A549 (cell line): ENCODE results near the gene PDCD10. TPM values are rescaled to one million over a fixed set of nuclear protein-coding genes. Genes with fewer than 3 reads are reported as not detected.

Source experiments
- ATAC-seq, 2 experiments: fragments of 200-7000 bp in 1 of 2; fragments of >200 bp in 1 of 2; cut with Nextera tagmentation in 1 of 2; cut with Tn5 transposase in 1 of 2; 3 replicates each; pipeline versions ENCODE4 v1.8.0 to v1.9.1; 2018 to 2020; ENCODE audit warnings: mild to moderate bottlenecking in 1 of 2, moderate library complexity in 1 of 2
- CTCF ChIA-PET: fragments of 300-600 bp; sonication (Branson Sonifier 250); formaldehyde crosslinking; extraction: SDS; loops from one replicate; lab custom pipeline; 2021; ENCODE audit warnings: antibody characterized with exemption, inconsistent platforms; lab: Yijun Ruan, JAX
- POLR2A ChIA-PET: fragments of 350-600 bp; formaldehyde crosslinking; extraction: SDS; loops from one replicate; lab custom pipeline; 2021; ENCODE audit warnings: antibody characterized with exemption, inconsistent platforms; lab: Yijun Ruan, JAX
- DNase-seq, 2 experiments: peaks; one replicate each; pipeline versions ENCODE4 v3.0.0 to v3.0.0-alpha.2; 2011 to 2016; ENCODE audit warnings: low read depth in 1 of 2, low spot score in 1 of 2
- FAIRE-seq: peaks from 2 replicates; lab custom pipeline; 2011; peaks lifted over from hg19 to GRCh38; lab: Jason Lieb, UNC
- H3K27ac ChIP-seq, 2 experiments: fragments of >200 bp; sonication (Bioruptor Twin); formaldehyde crosslinking; 3 replicates each; pipeline ENCODE4 v1.5.1; 2016 to 2017
- H3K4me1 ChIP-seq: fragments of >200 bp; sonication (Bioruptor Twin); formaldehyde crosslinking; 3 replicates; pipeline ENCODE4 v1.6.1; 2016
- H3K4me2 ChIP-seq: fragments of >200 bp; sonication (Bioruptor Twin); formaldehyde crosslinking; 3 replicates; pipeline ENCODE4 v1.6.1; 2016
- H3K4me3 ChIP-seq: fragments of >200 bp; sonication (Bioruptor Twin); formaldehyde crosslinking; 3 replicates; pipeline ENCODE4 v1.5.1; 2016
- H3K9me3 ChIP-seq: fragments of >200 bp; sonication (Bioruptor Twin); formaldehyde crosslinking; 3 replicates; pipeline ENCODE4 v1.6.1; 2016
- BCL3 ChIP-seq: fragments of >200 bp; sonication (Bioruptor Twin); formaldehyde crosslinking; IDR thresholded peaks from 3 replicates; pipeline ENCODE4 v1.6.1; 2016
- BHLHE40 ChIP-seq: IDR thresholded peaks from 2 replicates; pipeline ENCODE4 v1.6.1; 2012; ENCODE audit warnings: low read depth, low read length, inconsistent platforms
- CTCF ChIP-seq: fragments of >200 bp; sonication (Bioruptor Twin); formaldehyde crosslinking; IDR thresholded peaks from 3 replicates; pipeline ENCODE4 v1.5.1; 2016
- EP300 ChIP-seq, 2 experiments: fragments of >200 bp; sonication (Bioruptor Twin); formaldehyde crosslinking; IDR thresholded peaks; 2 replicates in 1 of 2; 3 replicates in 1 of 2; pipeline ENCODE4 v1.6.1; 2016 to 2017
- FOSL2 ChIP-seq, 2 experiments: fragments of 450-650 bp in 1 of 2; fragments of >200 bp in 1 of 2; sonication (Bioruptor Twin) in 1 of 2; formaldehyde crosslinking; IDR thresholded peaks; 2 replicates each; pipeline versions ENCODE4 v1.5.0 to v1.6.1; 2016 to 2020; ENCODE audit warnings: mild to moderate bottlenecking in 1 of 2, moderate library complexity in 1 of 2
- HDAC2 ChIP-seq: fragments of 200-600 bp; sonication (generic); IDR thresholded peaks from 2 replicates; pipeline ENCODE4 v1.6.1; 2016
- HOXA7 ChIP-seq: fragments of 250-450 bp; sonication (Bioruptor Pico); IDR thresholded peaks from 2 replicates; pipeline ENCODE4 v1.5.0; 2020; ENCODE audit warnings: mild to moderate bottlenecking, moderate library complexity
- HOXB13 ChIP-seq: fragments of 250-450 bp; sonication (Bioruptor Pico); IDR thresholded peaks from 2 replicates; pipeline ENCODE4 v1.5.0; 2020; ENCODE audit warnings: low read depth, mild to moderate bottlenecking, moderate library complexity
- JUN ChIP-seq, 2 experiments: fragments of >200 bp; sonication (Bioruptor Twin); formaldehyde crosslinking; IDR thresholded peaks; 2 replicates in 1 of 2; 3 replicates in 1 of 2; pipeline ENCODE4 v1.6.1; 2016 to 2017
- KDM5A ChIP-seq: fragments of 200-600 bp; sonication (generic); IDR thresholded peaks from 2 replicates; pipeline ENCODE4 v1.6.1; 2016; ENCODE audit warnings: antibody characterized with exemption, mild to moderate bottlenecking
- MAFK ChIP-seq: fragments of 450-650 bp; IDR thresholded peaks from 2 replicates; pipeline ENCODE4 v1.6.1; 2014; ENCODE audit not compliant: partially characterized antibody
- MAZ ChIP-seq: fragments of 150-350 bp; IDR thresholded peaks from 2 replicates; pipeline ENCODE4 v1.6.1; 2014; ENCODE audit warnings: antibody characterized with exemption, low read depth, low read length, borderline replicate concordance
- MYC ChIP-seq: IDR thresholded peaks from 2 replicates; pipeline ENCODE4 v1.6.1; 2012; ENCODE audit warnings: mild to moderate bottlenecking, inconsistent platforms, low read length, improper control_type of control experiment, borderline replicate concordance
- NFE2L2 ChIP-seq: fragments of 150-350 bp; conservative IDR thresholded peaks from 2 replicates; pipeline ENCODE4 v1.6.1; 2014; ENCODE audit warnings: low read length
- NPAS2 ChIP-seq: fragments of 250-450 bp; sonication (Bioruptor Pico); IDR thresholded peaks from 2 replicates; pipeline ENCODE4 v1.8.0; 2022; ENCODE audit warnings: mild to moderate bottlenecking, moderate library complexity, borderline replicate concordance
- PBX3 ChIP-seq: IDR thresholded peaks from 2 replicates; pipeline ENCODE4 v1.6.1; 2012
- PHF8 ChIP-seq: fragments of 200-600 bp; sonication (generic); IDR thresholded peaks from 2 replicates; pipeline ENCODE4 v1.6.1; 2016; ENCODE audit warnings: low read depth, mild to moderate bottlenecking, antibody characterized with exemption, moderate library complexity, borderline replicate concordance
- POLR2A ChIP-seq: IDR thresholded peaks from 2 replicates; pipeline ENCODE4 v1.6.1; 2012; ENCODE audit warnings: mild to moderate bottlenecking, low read length
- POLR2AphosphoS2 ChIP-seq: conservative IDR thresholded peaks from 2 replicates; pipeline ENCODE4 v1.6.1; 2012; ENCODE audit warnings: low read length, improper control_type of control experiment, inconsistent platforms
- RARB ChIP-seq: fragments of 250-450 bp; sonication (Bioruptor Pico); IDR thresholded peaks from 2 replicates; pipeline ENCODE4 v1.8.0; 2021; ENCODE audit warnings: mild to moderate bottlenecking, moderate library complexity
- RCOR1 ChIP-seq: fragments of 150-350 bp; IDR thresholded peaks from 2 replicates; pipeline ENCODE4 v1.6.1; 2014; ENCODE audit warnings: antibody characterized with exemption, low read length, low read depth
- RFX5 ChIP-seq: fragments of 450-650 bp; IDR thresholded peaks from 2 replicates; pipeline ENCODE4 v1.7.1; 2014; ENCODE audit warnings: antibody characterized with exemption, mild to moderate bottlenecking, moderate library complexity
- SMC3 ChIP-seq: fragments of >200 bp; sonication (Bioruptor Twin); formaldehyde crosslinking; IDR thresholded peaks from 3 replicates; pipeline ENCODE4 v1.6.1; 2018; ENCODE audit warnings: inconsistent platforms
- ZC3H11A ChIP-seq: fragments of 450-650 bp; IDR thresholded peaks from 2 replicates; pipeline ENCODE4 v1.6.1; 2014; ENCODE audit warnings: antibody characterized with exemption, mild to moderate bottlenecking
- ZFP36 ChIP-seq: fragments of 450-650 bp; IDR thresholded peaks from 2 replicates; pipeline ENCODE4 v1.6.1; 2014; ENCODE audit warnings: borderline replicate concordance; ENCODE audit not compliant: partially characterized antibody
- WGBS: methylation state at CpG from one replicate; pipeline ENCODE4 v1.1.6; 2017; ENCODE audit errors: missing lambda C conversion rate; 5-methylcytosine and 5-hydroxymethylcytosine counted together
- polyA plus RNA-seq, 4 experiments: library from polyadenylated mRNA; depleted of rRNA in 3 of 4; stranded (reverse); fragments of >200 nt; fragmentation: RNase III in 1 of 4; extraction: RNeasy Plus Mini Kit Qiagen cat#74134 plus additional on column Dnase treatment in 1 of 4; gene quantifications; 2 replicates in 3 of 4; 3 replicates in 1 of 4; pipeline ENCODE4 v1.2.3, GENCODE V29; 2011 to 2017
- TF ChIP-seq, protein P1 (sequence below): IDR thresholded peaks from 2 replicates; pipeline ENCODE4 v1.6.1; 2012; ENCODE audit warnings: low read depth, borderline replicate concordance
- TF ChIP-seq, protein P2 (sequence below): IDR thresholded peaks from 2 replicates; pipeline ENCODE4 v1.6.1; 2012

Gene PDCD10
- polyA plus RNA-seq, 2 of the 4 experiments (the other 2 are of a cell fraction), result 53.7 to 100 TPM

DNA sequence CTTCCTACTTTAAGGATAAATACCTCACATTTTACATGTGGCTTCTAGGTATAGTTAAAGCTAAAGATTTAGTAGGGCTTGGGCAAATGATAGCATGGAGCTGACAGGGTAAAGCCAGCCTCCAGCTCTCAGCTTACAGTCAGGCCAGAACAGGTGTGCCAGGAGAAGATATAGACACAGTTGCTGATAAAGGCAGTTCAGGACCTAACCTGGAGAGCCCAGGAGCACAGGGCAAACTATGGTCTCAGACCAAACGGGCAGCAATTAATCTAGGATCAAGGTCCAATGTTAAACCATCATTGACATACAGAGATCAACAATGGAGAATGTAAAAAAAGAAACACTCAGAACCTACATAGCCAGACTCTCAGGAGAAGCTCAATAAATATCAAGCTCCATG, 84.9 kb downstream of the PDCD10 start:
- no peak for DNase-seq
- no peak overlapping the region for H3K4me2 ChIP-seq
- H3K4me1 ChIP-seq, result no peaks in the 10 kb centered on the region
- 7% methylated on average over 1 of the region's 1 CpG for WGBS
- CTCF ChIA-PET, result no interaction called here
- POLR2A ChIA-PET, result no interaction called here
- no peak for ATAC-seq
- H3K4me3 ChIP-seq, result no peak overlapping the region
- TF ChIP-seq HOXA7 (CRISPR knock-in tag) (no peak), PHF8 (no peak), RARB (no peak), POLR2A (no peak), SMC3 (no peak), ZFP36 (no peak), POLR2AphosphoS2 (no peak), PBX3 (no peak), BHLHE40 (no peak), NPAS2 (CRISPR knock-in tag) (no peak), BCL3 (no peak), KDM5A (no peak), EP300 (IDR thresholded peaks at IDR 0.05) (no peak), RFX5 (no peak), RCOR1 (no peak), CTCF (no peak), ZC3H11A (no peak), JUN (IDR thresholded peaks at IDR 0.05) (no peak), HDAC2 (no peak)
- TF ChIP-seq, protein P1, sequence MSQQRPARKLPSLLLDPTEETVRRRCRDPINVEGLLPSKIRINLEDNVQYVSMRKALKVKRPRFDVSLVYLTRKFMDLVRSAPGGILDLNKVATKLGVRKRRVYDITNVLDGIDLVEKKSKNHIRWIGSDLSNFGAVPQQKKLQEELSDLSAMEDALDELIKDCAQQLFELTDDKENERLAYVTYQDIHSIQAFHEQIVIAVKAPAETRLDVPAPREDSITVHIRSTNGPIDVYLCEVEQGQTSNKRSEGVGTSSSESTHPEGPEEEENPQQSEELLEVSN, result no peak
- TF ChIP-seq, all 56 proteins: peak for 0
- no peaks in the 10 kb centered on the region for H3K9me3 ChIP-seq
- no peak for FAIRE-seq
- no peak overlapping the region for H3K27ac ChIP-seq

GRCh38 chr3:167644611-167645010, 90.1 kb downstream of the PDCD10 start:
- TF ChIP-seq FOSL2 (IDR thresholded peaks at IDR 0.05) (no peak), FOSL2 (CRISPR knock-in tag; IDR thresholded peaks at IDR 0.05) (no peak), MAZ (no peak), BHLHE40 (no peak), MYC (no peak), HOXB13 (no peak), CTCF (no peak), KDM5A (no peak), MAFK (no peak), PBX3 (no peak), NFE2L2 (no peak)
- TF ChIP-seq, protein P2, sequence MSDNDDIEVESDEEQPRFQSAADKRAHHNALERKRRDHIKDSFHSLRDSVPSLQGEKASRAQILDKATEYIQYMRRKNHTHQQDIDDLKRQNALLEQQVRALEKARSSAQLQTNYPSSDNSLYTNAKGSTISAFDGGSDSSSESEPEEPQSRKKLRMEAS, result no peak
- no peak overlapping the region for H3K4me2 ChIP-seq
- H3K4me3 ChIP-seq, result no peak overlapping the region
- CTCF ChIA-PET, result no interaction called here
- FAIRE-seq, result no peak
- POLR2A ChIA-PET, result no interaction called here
- ATAC-seq, result no peak
- no peaks in the 10 kb centered on the region for H3K4me1 ChIP-seq
- WGBS, result 3% methylated on average over 1 of the region's 1 CpG
- no peak for DNase-seq
- no peak overlapping the region for H3K27ac ChIP-seq
- H3K9me3 ChIP-seq, result no peaks in the 10 kb centered on the region
